DND-41 (cell line): Measurements from ENCODE around the gene LRRC23.

Source experiments
- EZH2 ChIP-seq: IDR thresholded peaks from 3 replicates; pipeline ENCODE4 v1.6.1; 2012; ENCODE audit warnings: borderline replicate concordance, low read depth, mild to moderate bottlenecking, moderate library complexity, low read length, inconsistent platforms; ENCODE audit not compliant: severe bottlenecking
- TF ChIP-seq, protein P1 (sequence below): IDR thresholded peaks from 2 replicates; pipeline ENCODE4 v1.5.1; 2012; ENCODE audit warnings: borderline replicate concordance, low read length, moderate library complexity, mild to moderate bottlenecking; ENCODE audit not compliant: poor library complexity, severe bottlenecking; ENCODE audit errors: extremely low read depth

DNA sequence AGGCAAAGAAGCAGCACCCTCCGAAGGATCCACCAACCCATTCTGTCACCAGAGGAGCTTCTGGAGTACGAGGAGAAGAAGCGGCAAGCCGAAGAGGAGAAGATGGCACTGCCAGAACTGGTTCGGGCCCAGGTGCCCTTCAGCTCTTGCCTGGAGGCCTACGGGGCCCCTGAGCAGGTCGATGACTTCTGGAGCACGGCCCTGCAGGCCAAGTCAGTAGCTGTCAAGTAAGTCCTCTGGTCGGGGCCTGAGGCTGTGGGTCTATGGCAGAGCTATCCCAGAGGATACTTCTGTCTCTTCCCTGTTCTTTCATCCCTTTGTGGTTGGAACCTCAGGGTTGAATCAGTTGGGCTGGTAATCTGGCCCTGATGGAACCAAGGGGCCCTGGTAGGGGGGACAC is 43.2 kb upstream of the LRRC23 start:
- TF ChIP-seq, protein P1, sequence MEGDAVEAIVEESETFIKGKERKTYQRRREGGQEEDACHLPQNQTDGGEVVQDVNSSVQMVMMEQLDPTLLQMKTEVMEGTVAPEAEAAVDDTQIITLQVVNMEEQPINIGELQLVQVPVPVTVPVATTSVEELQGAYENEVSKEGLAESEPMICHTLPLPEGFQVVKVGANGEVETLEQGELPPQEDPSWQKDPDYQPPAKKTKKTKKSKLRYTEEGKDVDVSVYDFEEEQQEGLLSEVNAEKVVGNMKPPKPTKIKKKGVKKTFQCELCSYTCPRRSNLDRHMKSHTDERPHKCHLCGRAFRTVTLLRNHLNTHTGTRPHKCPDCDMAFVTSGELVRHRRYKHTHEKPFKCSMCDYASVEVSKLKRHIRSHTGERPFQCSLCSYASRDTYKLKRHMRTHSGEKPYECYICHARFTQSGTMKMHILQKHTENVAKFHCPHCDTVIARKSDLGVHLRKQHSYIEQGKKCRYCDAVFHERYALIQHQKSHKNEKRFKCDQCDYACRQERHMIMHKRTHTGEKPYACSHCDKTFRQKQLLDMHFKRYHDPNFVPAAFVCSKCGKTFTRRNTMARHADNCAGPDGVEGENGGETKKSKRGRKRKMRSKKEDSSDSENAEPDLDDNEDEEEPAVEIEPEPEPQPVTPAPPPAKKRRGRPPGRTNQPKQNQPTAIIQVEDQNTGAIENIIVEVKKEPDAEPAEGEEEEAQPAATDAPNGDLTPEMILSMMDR = no peak
- no peak for TF ChIP-seq EZH2
